ENCODE measurements around the gene UNC5C. TPM values are rescaled to one million over a fixed set of nuclear protein-coding genes. Genes with fewer than 3 reads are reported as not detected.

UNC5C gene
- total RNA-seq, 2 donors from 2014 or later = 4.0 to 5.9 TPM

DNA sequence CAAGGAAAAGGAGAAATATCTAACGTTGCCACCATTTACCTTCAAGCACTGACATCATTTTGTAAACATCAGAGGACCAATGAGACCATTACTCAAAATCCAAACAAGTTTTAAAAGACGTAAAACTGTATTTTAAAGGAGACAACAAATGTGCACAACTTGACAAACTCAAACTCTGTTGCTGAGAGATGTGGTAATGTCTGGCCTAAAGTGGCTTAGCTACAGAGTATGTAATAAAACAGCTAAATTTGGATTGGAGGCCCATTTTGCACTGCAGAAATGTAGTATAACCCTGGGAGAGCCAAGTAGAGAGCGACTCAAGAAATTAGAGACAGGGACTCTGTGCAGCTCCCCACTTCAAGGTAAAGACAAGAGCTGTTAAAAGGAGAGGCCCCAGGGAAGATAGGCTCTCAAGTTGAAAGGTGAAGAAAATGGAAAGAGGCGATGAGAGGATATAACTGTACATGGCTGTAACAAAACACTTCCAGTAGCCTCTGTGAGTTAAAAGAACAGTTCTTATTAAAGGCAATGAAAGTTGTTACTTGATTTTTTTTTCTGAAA is 20.3 kb downstream of the UNC5C start:
- no peak for DNase-seq
- intact Hi-C loops (cut with DNase I, micrococcal nuclease) = no loop called here
- ATAC-seq = no peak

DNA sequence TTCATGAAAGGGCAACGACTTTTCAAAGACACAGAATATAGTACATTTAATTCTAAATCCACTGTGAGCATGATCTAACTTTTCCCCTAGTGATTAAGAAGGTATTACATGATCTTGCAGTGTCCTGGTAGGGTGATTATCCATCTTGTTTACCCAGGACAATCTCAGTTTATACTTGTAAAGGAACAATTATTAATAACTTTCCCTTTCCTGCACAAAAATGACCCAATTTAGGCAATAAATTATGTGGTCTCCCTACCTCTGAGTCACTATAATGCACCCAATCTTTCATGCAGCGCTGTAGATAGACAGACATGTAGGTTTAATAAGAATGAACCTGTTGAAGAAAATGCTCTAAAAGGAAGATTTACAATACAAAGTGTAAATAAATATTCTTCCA is 22.7 kb downstream of the UNC5C start:
- DNase-seq (no peak), ATAC-seq (no peak)
- intact Hi-C loops (cut with DNase I, micrococcal nuclease) = no loop called here

DNA sequence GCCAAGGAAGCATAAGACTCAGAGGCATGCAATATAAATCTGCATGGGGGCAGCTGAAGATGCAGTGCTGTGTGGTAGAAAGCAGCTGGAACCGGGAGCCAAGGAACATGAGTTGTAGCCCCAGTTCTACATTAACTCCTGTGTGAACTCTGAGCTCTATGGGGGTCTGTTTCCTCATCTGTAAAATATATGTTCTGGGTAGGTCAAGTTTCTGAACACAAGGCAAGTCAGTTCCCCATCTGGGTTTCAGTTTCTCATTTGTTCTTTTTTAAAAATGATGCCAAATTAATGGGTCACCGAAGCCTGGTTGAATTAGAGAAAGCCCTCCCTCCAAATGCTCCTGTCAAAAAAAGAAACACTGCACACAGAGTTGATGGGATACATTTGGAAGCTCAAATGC is 24.0 kb downstream of the UNC5C start:
- DNase-seq = no peak
- no peak for ATAC-seq
- intact Hi-C loops (cut with DNase I, micrococcal nuclease) = no loop called here

DNA sequence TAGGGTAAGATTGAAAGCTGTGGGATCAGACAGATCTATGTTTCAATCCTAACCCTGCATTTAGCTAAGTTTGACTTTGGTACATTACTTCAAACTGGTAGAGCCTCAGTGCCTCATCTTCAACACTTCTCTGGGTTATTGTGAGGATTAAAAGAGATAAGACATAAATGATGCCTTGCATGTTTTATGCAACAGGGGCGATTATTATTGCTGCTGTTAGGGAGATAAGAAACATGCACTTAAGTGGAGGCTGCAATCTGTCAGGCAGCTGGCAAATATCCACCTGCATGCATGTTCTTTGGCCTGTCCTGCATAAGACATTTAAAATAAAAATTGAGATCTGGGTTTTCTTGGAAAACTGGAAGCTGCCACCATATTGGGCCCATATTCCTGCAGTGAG is 24.6 kb downstream of the UNC5C start:
- DNase-seq = no peak
- no peak for ATAC-seq
- intact Hi-C loops (cut with DNase I, micrococcal nuclease) = no loop called here

DNA sequence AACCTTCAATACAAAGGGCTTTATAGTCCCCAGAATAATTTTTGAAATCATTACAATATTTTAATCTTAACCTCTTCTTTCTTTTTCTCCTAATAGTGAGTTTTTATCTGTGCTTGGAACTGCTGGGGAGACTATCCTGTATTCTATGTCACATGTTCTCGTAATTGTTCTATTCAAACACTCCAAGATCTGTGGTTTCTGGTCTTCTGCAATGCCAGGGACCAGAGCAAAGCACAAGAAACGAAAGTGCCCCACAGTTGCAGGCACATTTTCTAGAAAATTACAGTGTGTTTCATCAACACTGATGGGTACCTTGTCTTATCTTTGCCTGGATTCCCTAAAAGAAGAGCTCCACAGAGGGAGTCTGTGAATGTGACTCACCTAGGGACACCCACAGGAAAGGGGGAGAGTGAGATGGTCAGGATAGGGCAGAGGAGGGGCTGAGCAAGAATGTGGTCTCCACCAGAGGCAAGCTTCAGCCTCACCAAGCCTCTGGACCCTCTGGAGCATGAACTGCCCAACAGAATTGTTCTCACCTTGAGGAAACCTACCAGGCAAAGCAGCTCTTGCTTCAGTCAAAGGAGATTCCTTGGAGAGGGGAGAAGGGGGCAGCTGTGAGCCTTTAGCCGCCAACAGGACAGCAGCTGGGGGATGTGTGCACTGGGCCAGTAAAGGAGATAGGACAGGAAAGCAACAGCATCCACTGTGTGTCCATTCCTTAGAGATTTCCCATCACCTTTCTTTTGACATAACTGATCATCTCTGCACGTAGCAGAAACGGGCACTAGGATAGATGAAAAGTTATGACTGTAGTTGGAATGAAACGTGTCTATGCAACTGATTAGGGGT is 25.9 kb downstream of the UNC5C start:
- ATAC-seq (no peak), DNase-seq (no peak)
- intact Hi-C loops (cut with DNase I, micrococcal nuclease) = no loop called here

DNA sequence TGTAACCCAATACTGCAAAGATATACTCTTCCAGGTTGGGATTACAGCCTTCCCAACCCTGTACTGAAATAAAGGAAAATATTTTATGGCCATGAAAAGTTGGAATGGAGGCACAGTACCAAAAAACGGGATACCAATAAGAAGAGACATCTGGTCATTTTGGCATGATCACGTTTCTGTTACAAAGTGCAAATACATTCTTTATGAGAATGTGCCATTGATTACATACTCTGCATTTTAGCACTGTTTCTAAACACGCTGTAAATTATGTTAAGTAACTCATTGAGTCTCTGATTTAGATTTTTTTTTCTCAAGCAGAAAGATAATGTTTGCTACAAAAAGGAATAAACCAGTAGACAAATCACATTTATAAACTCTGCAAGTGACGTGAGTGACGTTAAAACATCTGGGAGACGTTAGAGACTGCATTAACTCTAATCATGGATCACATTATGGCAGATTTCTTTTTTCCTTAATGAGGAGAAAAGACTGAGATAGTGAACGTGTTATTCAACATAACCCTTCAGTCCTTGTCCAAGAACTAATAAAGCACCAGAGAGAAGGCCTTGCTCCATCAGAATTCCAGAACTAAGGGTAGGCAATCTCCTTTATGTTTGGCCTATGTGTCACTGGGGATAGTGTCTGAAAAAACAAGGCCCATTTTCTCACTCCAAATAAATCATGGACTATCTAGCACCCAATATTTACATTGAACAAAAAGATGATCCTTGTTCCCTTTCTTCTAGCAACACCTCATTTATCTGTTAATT is 31.0 kb downstream of the UNC5C start:
- ATAC-seq (no peak), DNase-seq (no peak)
- intact Hi-C loops (cut with DNase I, micrococcal nuclease) = no loop called here

DNA sequence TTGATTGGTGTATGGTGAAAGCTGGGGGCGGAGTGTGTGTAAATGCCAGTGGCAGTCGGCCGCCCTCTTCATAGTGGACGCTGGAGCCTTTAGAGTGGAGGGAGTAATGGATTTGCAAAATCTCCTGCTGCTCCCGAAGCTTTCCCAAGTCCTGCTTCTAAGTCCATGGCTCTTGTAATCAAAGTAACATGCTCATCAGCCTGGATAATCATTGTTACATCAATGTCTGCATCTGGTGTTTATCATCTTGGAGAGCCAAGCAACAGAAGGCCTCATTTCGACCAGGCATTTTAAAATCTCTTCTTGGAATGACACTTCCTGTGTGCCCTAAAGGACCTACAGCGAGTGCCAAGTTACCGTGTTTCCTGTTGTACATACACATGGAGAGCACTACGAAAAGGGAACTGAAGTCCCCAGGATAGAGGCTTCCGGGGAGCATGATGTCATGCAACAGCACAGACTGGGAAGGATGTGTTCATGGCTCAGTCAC is 32.2 kb downstream of the UNC5C start:
- DNase-seq = peak in 1 of 2 donors; percentile 22
- intact Hi-C loops (cut with DNase I, micrococcal nuclease) = no loop called here
- no peak for ATAC-seq

DNA sequence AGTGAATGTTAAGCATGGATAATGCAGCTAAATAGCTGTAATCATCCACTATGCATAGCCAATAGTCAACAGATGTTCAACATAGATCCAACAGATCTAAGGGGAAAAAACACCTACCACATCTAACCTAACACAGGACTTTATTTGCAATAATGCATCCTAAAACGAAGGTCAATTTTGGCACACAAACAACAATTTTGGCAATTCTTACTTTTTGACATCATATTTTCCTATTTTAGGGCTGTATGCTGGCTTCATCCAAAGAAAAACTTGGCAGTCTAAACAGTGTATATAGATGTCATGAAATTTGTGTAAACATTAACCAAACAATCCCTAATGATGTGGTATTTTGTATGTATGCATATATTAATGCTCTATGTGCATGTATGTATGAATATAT is 33.2 kb downstream of the UNC5C start:
- intact Hi-C loops (cut with DNase I, micrococcal nuclease) = no loop called here
- DNase-seq = no peak
- no peak for ATAC-seq

DNA sequence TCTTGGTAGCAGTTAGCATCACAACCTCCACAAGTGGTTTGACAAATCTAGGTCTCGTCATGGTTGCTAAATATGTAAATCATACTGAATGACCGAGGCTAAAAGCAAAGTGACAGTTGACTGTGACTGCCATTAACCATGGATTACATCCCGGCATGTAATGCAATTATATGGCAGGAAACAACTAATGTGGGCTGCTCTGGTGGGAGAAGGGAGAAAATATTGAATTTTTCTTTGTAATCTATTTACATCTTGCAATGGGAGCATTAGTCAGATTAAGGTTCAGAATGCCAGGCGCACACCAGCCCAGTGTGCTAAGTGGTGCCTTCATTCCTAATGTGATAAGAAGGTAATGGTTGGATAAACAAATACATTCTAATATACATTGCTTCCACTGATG is 35.8 kb downstream of the UNC5C start:
- ATAC-seq (no peak), DNase-seq (no peak)
- intact Hi-C loops (cut with DNase I, micrococcal nuclease) = no loop called here

DNA sequence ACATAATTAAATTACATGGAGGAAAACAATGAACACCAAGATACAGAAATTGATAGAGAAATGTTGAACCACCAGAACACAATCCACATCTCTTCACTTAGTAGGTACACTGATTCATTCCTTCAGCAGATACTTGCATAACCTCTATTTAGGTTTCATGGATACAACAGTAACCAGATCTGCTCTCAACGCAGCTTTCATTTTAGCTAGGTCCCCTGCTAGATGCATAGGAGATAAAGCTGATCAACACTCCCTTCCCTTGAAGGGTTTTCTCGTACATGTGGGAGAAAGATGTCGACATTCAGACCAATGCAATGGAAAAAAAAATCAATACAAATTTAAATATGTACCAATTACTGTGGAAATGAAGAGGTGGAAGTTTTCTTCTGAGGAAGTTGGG is 37.3 kb downstream of the UNC5C start:
- DNase-seq (no peak), ATAC-seq (no peak)
- intact Hi-C loops (cut with DNase I, micrococcal nuclease) = no loop called here

DNA sequence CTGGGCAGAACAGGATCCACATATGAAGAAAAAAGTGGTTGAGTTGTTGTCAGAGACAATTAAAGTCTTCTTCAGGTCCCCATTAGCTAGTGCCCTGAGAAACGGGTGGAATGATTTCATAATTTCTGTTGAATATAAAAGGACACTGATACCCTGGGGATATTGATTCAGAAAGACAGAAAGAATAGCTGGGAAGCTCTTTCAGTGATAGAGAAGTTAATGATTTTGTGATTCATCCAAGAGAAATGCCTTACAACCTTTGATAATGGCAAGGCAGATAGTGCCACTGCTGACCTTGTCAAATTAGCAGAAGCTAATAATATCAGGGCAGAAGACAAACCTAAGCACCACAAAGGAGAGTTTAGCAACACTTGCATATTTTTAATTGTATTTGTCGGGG is 37.9 kb downstream of the UNC5C start:
- intact Hi-C loops (cut with DNase I, micrococcal nuclease) = no loop called here
- DNase-seq (no peak), ATAC-seq (no peak)

DNA sequence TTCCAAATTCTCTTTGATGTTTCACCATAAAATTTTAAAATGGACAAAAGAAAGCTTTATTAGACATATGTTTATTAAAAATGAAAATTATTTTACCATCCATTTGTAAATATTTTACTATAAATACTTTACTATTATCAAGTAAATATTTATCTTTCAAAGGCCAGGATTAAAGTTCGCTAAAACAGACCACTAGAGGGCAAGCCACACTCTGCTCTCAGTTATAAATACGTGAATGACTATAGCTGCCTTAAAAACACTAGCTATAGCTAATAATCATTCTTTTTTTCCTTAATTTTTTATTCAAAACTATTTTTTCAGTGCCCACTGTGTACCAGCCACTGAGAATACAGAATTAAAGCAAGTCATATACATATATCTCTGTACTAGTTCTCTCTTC is 38.6 kb downstream of the UNC5C start:
- intact Hi-C loops (cut with DNase I, micrococcal nuclease) = no loop called here
- DNase-seq (no peak), ATAC-seq (no peak)

DNA sequence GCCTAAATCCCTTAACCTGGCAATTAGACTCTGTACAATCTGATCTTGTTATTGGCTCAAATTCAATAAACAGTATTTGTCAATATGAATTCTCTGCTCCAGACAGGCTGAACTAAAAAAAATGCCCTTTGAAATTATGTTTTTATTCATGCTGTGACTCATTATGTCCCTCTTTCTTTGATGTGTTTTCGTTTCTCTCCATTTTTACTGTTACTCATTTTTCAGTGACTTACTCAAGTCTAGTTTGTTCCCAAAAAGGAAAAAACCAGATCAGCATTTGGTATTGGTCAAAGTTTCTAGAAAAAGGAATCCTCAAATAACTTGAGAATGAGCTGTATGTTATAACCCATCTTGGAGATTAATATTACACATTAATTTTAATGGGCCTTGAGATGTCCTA is 40.4 kb downstream of the UNC5C start:
- intact Hi-C loops (cut with DNase I, micrococcal nuclease) = no loop called here
- DNase-seq (no peak), ATAC-seq (no peak)

DNA sequence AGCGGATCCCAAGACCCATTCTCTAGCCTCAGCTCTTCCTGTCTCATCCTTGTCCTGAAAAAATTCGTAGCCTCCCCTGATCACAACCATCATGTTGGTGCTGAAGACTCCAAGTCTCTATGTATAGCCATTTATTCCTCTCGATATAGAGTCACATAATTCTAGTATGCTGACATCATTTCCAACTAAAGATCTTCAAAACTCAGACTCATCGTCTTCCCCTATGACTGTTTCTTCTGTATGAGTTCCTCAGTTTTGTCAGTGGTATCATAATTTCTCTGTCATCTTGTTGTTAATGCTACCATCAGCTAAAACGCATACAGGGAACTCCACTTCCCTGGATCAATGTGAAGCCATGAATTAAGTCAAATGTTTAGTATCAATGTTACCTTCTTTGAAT is 41.2 kb downstream of the UNC5C start:
- no peak for ATAC-seq
- intact Hi-C loops (cut with DNase I, micrococcal nuclease) = no loop called here
- no peak for DNase-seq

DNA sequence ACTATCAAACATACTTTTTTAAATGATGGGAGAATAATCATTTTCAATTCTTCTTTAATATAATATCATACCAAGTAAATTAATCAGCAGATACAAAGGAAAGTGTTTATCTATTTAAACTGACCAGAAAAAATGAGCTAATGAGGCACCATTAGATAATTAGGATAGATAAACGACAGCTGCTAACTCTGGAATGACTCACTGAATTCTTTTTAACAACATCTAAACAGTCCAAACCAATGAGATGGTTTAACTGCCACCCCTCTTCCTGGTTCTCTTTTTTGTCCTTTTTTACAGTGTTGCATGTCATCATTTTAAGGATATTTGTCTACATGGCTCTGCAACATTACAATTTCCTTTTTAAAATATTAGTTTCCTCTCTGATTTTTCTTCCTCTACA is 41.6 kb downstream of the UNC5C start:
- intact Hi-C loops (cut with DNase I, micrococcal nuclease) = no loop called here
- ATAC-seq = no peak
- DNase-seq = no peak

DNA sequence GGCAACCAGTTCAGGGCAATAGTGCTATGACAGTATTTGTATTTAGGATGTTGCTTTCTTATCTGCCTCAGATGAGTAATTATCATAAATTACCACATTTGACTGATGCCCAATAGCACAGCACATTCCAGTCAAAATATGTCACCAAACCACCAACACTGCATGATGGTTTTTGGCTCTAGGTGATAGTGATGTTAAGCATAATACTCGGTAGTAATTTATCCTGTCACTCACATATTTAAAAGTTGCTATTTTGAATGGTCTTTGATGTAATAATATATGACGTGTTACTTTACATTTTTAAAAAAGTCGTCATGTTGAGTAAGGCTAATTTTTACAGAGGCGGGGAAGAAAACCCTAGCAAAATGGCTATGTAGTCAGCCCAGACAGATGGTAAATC is 42.5 kb downstream of the UNC5C start:
- intact Hi-C loops (cut with DNase I, micrococcal nuclease) = no loop called here
- ATAC-seq = no peak
- DNase-seq = no peak

DNA sequence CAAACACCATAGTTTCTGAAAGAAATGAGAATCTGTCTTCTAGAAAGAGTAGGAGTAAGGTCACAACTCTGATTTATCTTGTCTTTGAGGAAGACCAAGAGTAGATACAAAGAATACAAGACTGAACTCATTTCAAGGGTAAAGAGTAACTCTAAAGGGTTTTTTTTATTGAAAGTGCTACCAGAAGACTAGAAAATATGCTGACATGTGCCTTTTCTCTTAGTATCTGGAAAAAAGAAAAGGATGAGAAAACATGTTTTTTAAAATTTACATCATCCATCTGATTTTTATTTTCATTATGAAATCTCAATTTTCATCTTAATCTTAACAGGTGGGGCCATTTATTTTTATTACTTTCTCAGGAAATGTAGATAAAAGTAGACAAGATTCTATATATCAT is 43.0 kb downstream of the UNC5C start:
- ATAC-seq (no peak), DNase-seq (no peak)
- intact Hi-C loops (cut with DNase I, micrococcal nuclease) = no loop called here

DNA sequence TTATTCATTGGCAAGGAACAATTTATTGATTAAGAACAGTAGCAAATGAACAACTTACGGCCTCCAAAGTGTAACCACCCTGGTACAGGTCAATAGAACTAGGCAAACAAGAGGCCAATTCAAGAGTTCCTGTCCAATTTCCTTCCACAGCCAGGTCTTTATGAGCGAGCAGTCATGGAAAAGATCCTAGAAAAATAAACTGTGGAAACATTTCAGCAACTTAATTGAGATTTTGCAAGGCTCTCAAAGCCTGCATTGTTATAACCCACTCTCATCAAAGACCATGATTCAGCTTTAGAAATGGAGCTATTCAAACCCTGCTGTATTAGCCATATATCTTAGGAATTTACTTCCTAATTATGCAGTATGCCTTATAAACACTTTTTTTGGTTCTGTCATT is 43.6 kb downstream of the UNC5C start:
- intact Hi-C loops (cut with DNase I, micrococcal nuclease) = no loop called here
- no peak for DNase-seq
- ATAC-seq = no peak

DNA sequence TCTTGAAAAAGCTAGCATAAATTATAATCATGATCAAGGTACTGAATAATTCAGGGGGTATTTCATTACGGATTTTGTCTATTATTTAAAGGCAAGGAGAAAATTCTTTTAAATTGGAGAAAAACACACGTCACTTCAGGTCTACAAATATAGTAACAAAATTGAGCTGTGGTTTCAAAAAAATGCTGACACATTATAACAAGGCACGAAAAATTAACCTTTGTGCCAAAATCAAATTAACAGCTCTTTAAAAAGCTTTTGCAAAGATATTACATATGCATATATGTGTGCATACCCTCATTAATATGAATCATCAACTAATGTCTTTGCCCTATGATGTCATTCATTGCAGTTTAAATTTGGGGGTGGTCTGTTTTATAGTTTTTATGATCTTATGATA is 44.3 kb downstream of the UNC5C start:
- no peak for DNase-seq
- intact Hi-C loops (cut with DNase I, micrococcal nuclease) = no loop called here
- no peak for ATAC-seq

DNA sequence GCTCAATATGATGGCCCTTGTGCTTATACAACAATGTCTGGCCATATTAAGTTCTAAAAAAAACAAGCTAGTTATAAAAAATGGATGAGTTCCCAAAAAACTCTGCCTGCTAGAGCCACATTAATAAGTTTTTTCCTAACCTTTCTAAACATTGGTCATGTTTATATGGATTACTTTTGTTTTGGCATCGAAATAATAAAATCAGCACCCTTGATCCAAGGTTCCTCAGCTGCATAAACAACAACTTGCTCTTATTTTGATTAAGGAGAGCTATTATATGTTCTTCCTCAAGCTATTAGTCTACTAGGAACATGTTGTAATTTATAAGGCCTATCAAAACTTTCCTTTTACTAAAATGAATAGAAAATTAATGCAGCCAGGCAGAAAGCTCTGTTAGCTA is 48.4 kb downstream of the UNC5C start:
- ATAC-seq = no peak
- intact Hi-C loops (cut with DNase I, micrococcal nuclease) = no loop called here
- DNase-seq = no peak

All from left colon (tissue), 2 donors.